Purkinje cell (primary cell): ENCODE measurements around the gene AIMP2. TPM values are rescaled to one million over a fixed set of nuclear protein-coding genes. Genes with fewer than 3 reads are reported as not detected.

Experiments used
- polyA plus RNA-seq: library from polyadenylated mRNA; unstranded; fragments of >200 nt; fragmentation: Nextera tagmentation; gene quantifications from 2 replicates; pipeline ENCODE4 v1.2.1, GENCODE V29; 2014

AIMP2 gene
- polyA plus RNA-seq = 14.1 and 23.2 TPM in 2 replicates

DNA sequence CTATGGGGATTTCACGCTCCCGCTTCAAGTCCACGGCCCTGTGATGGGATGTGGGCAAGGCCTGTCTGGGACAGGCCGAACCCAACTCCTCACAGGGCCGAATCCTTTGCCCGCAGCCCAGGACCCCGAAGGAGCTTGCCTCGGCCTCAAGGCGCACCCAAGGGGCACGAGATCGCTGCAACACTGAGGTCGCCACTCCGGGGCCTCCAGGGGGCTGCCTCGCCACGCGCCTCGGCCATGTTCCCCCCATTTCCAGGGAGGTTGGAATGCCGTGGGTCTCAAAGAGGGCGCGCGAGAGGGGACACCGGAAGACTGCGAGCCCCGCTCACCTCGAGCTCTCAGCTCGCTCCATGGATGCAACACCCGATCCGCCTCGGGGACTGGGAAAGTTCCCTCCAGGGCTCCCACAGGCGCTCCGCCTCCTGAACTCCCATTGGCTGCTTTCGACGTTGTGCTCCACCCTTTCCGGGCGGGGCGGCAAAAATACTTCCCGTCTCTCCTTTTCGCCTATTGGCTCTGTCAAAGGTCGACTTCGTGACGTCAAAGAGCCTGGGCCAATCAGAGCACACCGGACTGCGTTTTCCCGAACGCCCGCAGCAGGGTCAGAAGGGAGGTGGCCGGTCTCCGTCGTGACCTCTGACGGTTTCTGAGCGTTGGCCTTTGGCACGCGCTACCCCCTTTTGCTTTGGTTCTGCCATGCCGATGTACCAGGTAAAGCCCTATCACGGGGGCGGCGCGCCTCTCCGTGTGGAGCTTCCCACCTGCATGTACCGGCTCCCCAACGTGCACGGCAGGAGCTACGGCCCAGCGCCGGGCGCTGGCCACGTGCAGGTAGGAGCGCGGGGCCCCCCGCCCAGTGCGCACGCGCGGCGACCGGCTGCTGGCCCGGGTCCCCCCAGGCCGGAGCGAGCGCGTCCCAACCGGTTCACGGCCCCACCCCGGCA lies at the start of gene AIMP2, which contains the start of gene PMS2:
TSS of gene AIMP2 (plus strand) at position 605 of the 944 bp plus-strand sequence. CDS start at position 697, 92 bp downstream.
TSS of gene PMS2 (minus strand) at position 382 of the 944 bp plus-strand sequence. CDS start at position 352, 30 bp downstream.

DNA sequence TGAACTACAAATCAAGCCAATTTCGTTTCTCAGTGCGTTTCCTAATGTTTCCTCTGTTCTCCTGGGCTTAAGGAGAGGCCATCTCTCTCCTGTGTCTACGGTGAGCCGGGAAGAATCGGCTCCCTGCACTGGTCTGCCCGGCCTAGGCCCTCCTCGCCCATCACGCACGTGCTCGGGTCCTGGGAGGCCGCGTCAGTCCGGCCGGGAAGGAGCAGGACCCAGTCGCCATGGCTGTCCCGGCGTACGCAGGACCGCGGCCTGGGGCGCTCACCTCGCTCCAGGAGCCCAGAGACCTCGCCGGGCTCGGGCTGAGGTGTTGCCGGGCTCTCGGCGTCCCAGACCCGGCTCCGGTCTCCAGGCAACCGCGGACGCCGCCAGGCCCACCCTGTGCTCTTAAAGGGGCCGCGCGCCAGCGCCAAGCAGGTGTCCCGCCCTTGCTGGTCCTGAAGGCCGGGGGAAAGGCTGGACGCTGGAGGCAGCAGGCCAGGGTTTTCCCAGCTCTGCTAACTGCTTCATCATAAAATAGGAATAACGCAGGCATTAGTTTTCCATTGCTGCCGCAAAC lies 38.6 kb upstream of the AIMP2 start, which contains the start of gene RSPH10B:
TSS of gene RSPH10B (minus strand) at position 343 of the 565 bp plus-strand sequence. CDS start 3,573 bp downstream, outside the sequence.

DNA sequence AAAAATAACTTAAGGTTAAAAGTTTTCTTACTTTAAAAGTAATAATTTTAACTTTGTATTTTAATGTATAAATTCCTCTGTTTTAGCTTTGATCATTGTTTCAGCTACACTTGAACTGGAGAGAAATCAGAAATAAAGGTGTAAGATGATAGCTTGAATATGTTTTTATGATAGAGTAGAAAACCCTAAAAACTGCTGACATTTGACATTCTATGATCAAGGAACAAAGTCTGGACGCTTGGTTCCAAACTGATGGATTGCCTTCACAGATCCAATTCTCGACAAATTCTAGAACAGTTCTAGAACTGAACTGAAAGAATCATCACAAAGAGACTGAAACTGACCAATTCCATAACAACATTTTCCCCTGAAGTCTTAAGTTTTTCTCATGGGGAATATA lies 21.9 kb downstream of the AIMP2 start, which contains the start of gene ANKRD61:
TSS of gene ANKRD61 (plus strand) at position 389 of the 400 bp plus-strand sequence. CDS start at position 389, 0 bp downstream.

Other genes starting within 250 kb of the AIMP2 start
- gene RNF216, start 227.6 kb upstream of the AIMP2 start, polyA plus RNA-seq = 13.4 and 18.6 TPM in 2 replicates
- gene OCM, start 128.5 kb upstream of the AIMP2 start, polyA plus RNA-seq = not detected in 2 replicates
- 54.9 and 73.3 TPM in 2 replicates for gene CCZ1, start 110.5 kb upstream of the AIMP2 start, polyA plus RNA-seq
- 0.22 TPM in 1 of 2 replicates, not detected in the other for gene RSPH10B, start 38.6 kb upstream of the AIMP2 start, polyA plus RNA-seq
- 6.2 and 29.6 TPM in 2 replicates for gene PMS2, start 223 bp upstream of the AIMP2 start, polyA plus RNA-seq
- not detected in 2 replicates for gene ANKRD61, start 22.1 kb downstream of the AIMP2 start, polyA plus RNA-seq
- 48.1 and 64.6 TPM in 2 replicates for gene EIF2AK1, start 49.9 kb downstream of the AIMP2 start, polyA plus RNA-seq
- 2.7 and 4.3 TPM in 2 replicates for gene USP42, start 95.7 kb downstream of the AIMP2 start, polyA plus RNA-seq